ENCODE results near the gene C16orf95. TPM values are rescaled to one million over a fixed set of nuclear protein-coding genes. Genes with fewer than 3 reads are reported as not detected.
A peak's percentile ranks its signal among the peaks of the same experiment; 100 is the strongest.

The C16orf95 gene
- total RNA-seq (2021), result 5.1 and 8.9 TPM in 2 replicates
- Bru-seq, nascent RNA, result percentile 56 among the genes with signal in this experiment
- BruChase-seq, experiment 1, labeled RNA remaining after a 2-hour chase, result percentile 59 among the genes with signal in this experiment
- percentile 68 among the genes with signal in this experiment for BruChase-seq, experiment 2, labeled RNA remaining after a 6-hour chase
- long read RNA-seq, partial matches to known transcripts, result 0 of 4 reads
- long read RNA-seq, other reads (novel, unspliced or antisense), result 3 of 4 reads

- H3K4me1 ChIP-seq (ENCODE audit: insufficient read depth, low read length, poor library complexity, severe bottlenecking), result peaks cover 6% of the 10 kb centered on the region
- intact Hi-C loops (cut with micrococcal nuclease; ENCODE audit: unreplicated experiment), result no loop called here
- no peaks in the 10 kb centered on the region for H3K9me3 ChIP-seq (ENCODE audit: low read depth, low read length, poor library complexity, severe bottlenecking)
- H3K27me3 ChIP-seq (replicated peaks; ENCODE audit: insufficient read depth, low read depth, low read length, poor library complexity), result no peaks in the 10 kb centered on the region
- no peaks in the 10 kb centered on the region for H3K36me3 ChIP-seq (ENCODE audit: insufficient read depth, low read length, poor library complexity, severe bottlenecking)
- H3K27ac ChIP-seq (ENCODE audit: low read depth, low read length, poor library complexity, severe bottlenecking), result peak within 1 kb of the TSS; percentile 94
- TF ChIP-seq EZH2 (IDR thresholded peaks at IDR 0.05; ENCODE audit: borderline replicate concordance, low read depth, low read length, poor library complexity, severe bottlenecking), result no peak
- peak; percentile 48 for TF ChIP-seq CTCF (conservative IDR thresholded peaks at IDR 0.05; ENCODE audit: low read depth, low read length)
- TSS peak; percentile 84 for BruUV-seq (replicated peaks)
- CTCF ChIA-PET, result interaction anchor here (0.6 to 0.7 kb wide), 2 partner anchors 19 kb away, joined by 3 to 4 read pairs; no protein-coding TSS in a partner anchor
- peak; percentile 96 for DNase-seq (ENCODE audit: low spot score)
- POLR2A ChIA-PET (ENCODE audit: low non-redundant PET), result interaction anchor here (0.7 kb wide), 1 partner anchor 741 kb away, joined by 5 read pairs; no protein-coding TSS in a partner anchor
- H3K4me3 ChIP-seq (ENCODE audit: low read depth, low read length, poor library complexity, severe bottlenecking), result peak within 1 kb of the TSS; percentile 95
These were observed at the start of gene C16orf95 for GRCh38 chr16:87316923-87317749. Gene C16orf95, minus strand, starts transcription at chr16:87317392. Its CDS starts 150 bp downstream, at chr16:87317242.

- ChIA-PET POLR2A (ENCODE audit: low non-redundant PET) (no interaction called here), CTCF (no interaction called here)
- Histone ChIP-seq H3K4me1 (ENCODE audit: insufficient read depth, low read length, poor library complexity, severe bottlenecking) (no peaks in the 10 kb centered on the region), H3K27ac (ENCODE audit: low read depth, low read length, poor library complexity, severe bottlenecking) (no peak overlapping the region), H3K36me3 (ENCODE audit: insufficient read depth, low read length, poor library complexity, severe bottlenecking) (peaks cover 2% of the 10 kb centered on the region), H3K9me3 (ENCODE audit: low read depth, low read length, poor library complexity, severe bottlenecking) (no peaks in the 10 kb centered on the region), H3K4me3 (ENCODE audit: low read depth, low read length, poor library complexity, severe bottlenecking) (no peak overlapping the region), H3K27me3 (replicated peaks; ENCODE audit: insufficient read depth, low read depth, low read length, poor library complexity) (no peaks in the 10 kb centered on the region)
- BruUV-seq (replicated peaks), result no TSS peak
- TF ChIP-seq CTCF (conservative IDR thresholded peaks at IDR 0.05; ENCODE audit: low read depth, low read length) (no peak), EZH2 (IDR thresholded peaks at IDR 0.05; ENCODE audit: borderline replicate concordance, low read depth, low read length, poor library complexity, severe bottlenecking) (no peak)
- intact Hi-C loops (cut with micrococcal nuclease; ENCODE audit: unreplicated experiment), result no loop called here
- DNase-seq (ENCODE audit: low spot score), result no peak
These were observed 49.7 kb upstream of the C16orf95 start for GRCh38 chr16:87366930-87367329.

- Histone ChIP-seq H3K9me3 (ENCODE audit: low read depth, low read length, poor library complexity, severe bottlenecking) (no peaks in the 10 kb centered on the region), H3K36me3 (ENCODE audit: insufficient read depth, low read length, poor library complexity, severe bottlenecking) (peaks cover 2% of the 10 kb centered on the region), H3K4me1 (ENCODE audit: insufficient read depth, low read length, poor library complexity, severe bottlenecking) (no peaks in the 10 kb centered on the region), H3K27ac (ENCODE audit: low read depth, low read length, poor library complexity, severe bottlenecking) (no peak overlapping the region), H3K4me3 (ENCODE audit: low read depth, low read length, poor library complexity, severe bottlenecking) (no peak overlapping the region), H3K27me3 (replicated peaks; ENCODE audit: insufficient read depth, low read depth, low read length, poor library complexity) (no peaks in the 10 kb centered on the region)
- POLR2A ChIA-PET (ENCODE audit: low non-redundant PET), result no interaction called here
- no peak for DNase-seq (ENCODE audit: low spot score)
- TF ChIP-seq CTCF (conservative IDR thresholded peaks at IDR 0.05; ENCODE audit: low read depth, low read length) (no peak), EZH2 (IDR thresholded peaks at IDR 0.05; ENCODE audit: borderline replicate concordance, low read depth, low read length, poor library complexity, severe bottlenecking) (no peak)
- intact Hi-C loops (cut with micrococcal nuclease; ENCODE audit: unreplicated experiment), result no loop called here
- no TSS peak for BruUV-seq (replicated peaks)
- CTCF ChIA-PET, result no interaction called here
These were observed 49.1 kb upstream of the C16orf95 start for GRCh38 chr16:87366288-87366687.

All from A673 (cell line).